ENCODE results near the gene KRTAP2-4.

DNA sequence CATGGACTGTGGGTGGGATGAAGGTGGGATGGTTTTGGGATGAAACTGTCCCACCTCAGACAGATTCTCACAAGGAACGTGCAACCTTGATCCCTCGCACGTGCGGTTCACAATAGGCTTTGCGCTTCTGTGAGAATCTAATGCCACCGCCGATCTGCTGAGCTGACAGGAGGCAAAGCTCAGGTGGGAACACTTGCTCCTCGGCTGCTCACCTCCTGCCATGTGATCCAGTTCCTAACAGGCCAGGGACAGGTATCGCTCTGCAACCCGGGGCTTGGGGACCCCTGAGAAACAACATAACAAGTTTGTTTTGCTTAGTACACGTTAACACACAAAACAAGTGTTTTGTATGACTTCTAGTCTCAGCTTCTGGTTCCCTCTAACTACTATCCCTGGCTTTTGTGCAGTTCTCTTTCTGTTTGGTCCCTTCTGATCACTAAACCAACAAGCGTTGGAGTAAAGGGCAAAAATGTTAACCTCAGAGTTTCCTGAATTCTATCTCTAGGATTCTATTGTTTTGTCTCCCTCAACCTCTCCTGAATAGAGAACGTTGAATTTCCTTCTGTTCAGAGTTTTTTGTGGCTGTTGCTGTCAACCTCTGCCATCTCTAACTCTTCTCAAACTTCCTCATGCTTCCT, 49.0 kb downstream of the KRTAP2-4 start:
- 0 out of 2 replicates have a peak, but pooled peaks have one; percentile 34 for TF ChIP-seq MAX (IDR thresholded peaks at IDR 0.05)
- TF ChIP-seq REPIN1 (CRISPR knock-in tag; IDR thresholded peaks at IDR 0.05; ENCODE audit: borderline replicate concordance, low read depth) = no peak
- no peak for TF ChIP-seq NCOA5 (CRISPR knock-in tag; IDR thresholded peaks at IDR 0.05)
- TF ChIP-seq NFKBIZ (CRISPR knock-in tag; IDR thresholded peaks at IDR 0.05) = no peak
- TF ChIP-seq ATRX (CRISPR knock-in tag; IDR thresholded peaks at IDR 0.05; ENCODE audit: borderline replicate concordance) = no peak
- TF ChIP-seq, protein P1, sequence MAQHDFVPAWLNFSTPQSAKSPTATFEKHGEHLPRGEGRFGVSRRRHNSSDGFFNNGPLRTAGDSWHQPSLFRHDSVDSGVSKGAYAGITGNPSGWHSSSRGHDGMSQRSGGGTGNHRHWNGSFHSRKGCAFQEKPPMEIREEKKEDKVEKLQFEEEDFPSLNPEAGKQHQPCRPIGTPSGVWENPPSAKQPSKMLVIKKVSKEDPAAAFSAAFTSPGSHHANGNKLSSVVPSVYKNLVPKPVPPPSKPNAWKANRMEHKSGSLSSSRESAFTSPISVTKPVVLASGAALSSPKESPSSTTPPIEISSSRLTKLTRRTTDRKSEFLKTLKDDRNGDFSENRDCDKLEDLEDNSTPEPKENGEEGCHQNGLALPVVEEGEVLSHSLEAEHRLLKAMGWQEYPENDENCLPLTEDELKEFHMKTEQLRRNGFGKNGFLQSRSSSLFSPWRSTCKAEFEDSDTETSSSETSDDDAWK (CRISPR knock-in tag; IDR thresholded peaks at IDR 0.05) = no peak
- TF ChIP-seq, protein P2, sequence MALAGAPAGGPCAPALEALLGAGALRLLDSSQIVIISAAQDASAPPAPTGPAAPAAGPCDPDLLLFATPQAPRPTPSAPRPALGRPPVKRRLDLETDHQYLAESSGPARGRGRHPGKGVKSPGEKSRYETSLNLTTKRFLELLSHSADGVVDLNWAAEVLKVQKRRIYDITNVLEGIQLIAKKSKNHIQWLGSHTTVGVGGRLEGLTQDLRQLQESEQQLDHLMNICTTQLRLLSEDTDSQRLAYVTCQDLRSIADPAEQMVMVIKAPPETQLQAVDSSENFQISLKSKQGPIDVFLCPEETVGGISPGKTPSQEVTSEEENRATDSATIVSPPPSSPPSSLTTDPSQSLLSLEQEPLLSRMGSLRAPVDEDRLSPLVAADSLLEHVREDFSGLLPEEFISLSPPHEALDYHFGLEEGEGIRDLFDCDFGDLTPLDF (CRISPR knock-in tag; IDR thresholded peaks at IDR 0.05) = no peak
- TF ChIP-seq, protein P3, sequence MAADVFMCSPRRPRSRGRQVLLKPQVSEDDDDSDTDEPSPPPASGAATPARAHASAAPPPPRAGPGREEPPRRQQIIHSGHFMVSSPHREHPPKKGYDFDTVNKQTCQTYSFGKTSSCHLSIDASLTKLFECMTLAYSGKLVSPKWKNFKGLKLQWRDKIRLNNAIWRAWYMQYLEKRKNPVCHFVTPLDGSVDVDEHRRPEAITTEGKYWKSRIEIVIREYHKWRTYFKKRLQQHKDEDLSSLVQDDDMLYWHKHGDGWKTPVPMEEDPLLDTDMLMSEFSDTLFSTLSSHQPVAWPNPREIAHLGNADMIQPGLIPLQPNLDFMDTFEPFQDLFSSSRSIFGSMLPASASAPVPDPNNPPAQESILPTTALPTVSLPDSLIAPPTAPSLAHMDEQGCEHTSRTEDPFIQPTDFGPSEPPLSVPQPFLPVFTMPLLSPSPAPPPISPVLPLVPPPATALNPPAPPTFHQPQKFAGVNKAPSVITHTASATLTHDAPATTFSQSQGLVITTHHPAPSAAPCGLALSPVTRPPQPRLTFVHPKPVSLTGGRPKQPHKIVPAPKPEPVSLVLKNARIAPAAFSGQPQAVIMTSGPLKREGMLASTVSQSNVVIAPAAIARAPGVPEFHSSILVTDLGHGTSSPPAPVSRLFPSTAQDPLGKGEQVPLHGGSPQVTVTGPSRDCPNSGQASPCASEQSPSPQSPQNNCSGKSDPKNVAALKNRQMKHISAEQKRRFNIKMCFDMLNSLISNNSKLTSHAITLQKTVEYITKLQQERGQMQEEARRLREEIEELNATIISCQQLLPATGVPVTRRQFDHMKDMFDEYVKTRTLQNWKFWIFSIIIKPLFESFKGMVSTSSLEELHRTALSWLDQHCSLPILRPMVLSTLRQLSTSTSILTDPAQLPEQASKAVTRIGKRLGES (CRISPR knock-in tag; IDR thresholded peaks at IDR 0.05; ENCODE audit: borderline replicate concordance) = no peak
- no peak for TF ChIP-seq ELF1 (CRISPR knock-in tag; IDR thresholded peaks at IDR 0.05)
- TF ChIP-seq, protein P4, sequence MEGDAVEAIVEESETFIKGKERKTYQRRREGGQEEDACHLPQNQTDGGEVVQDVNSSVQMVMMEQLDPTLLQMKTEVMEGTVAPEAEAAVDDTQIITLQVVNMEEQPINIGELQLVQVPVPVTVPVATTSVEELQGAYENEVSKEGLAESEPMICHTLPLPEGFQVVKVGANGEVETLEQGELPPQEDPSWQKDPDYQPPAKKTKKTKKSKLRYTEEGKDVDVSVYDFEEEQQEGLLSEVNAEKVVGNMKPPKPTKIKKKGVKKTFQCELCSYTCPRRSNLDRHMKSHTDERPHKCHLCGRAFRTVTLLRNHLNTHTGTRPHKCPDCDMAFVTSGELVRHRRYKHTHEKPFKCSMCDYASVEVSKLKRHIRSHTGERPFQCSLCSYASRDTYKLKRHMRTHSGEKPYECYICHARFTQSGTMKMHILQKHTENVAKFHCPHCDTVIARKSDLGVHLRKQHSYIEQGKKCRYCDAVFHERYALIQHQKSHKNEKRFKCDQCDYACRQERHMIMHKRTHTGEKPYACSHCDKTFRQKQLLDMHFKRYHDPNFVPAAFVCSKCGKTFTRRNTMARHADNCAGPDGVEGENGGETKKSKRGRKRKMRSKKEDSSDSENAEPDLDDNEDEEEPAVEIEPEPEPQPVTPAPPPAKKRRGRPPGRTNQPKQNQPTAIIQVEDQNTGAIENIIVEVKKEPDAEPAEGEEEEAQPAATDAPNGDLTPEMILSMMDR (CRISPR knock-in tag; IDR thresholded peaks at IDR 0.05) = no peak
- no peak for TF ChIP-seq FOXP1 (IDR thresholded peaks at IDR 0.05)
- TF ChIP-seq FOXP1 (CRISPR knock-in tag; IDR thresholded peaks at IDR 0.05) = no peak

Data from HepG2 (cell line).